IPS-NIHi7 (cell line): ENCODE measurements around the gene ABCG1.
A peak's percentile ranks its signal among the peaks of the same experiment; 100 is the strongest.

Experiments used
- DNase-seq: peaks from one replicate; pipeline ENCODE4 v3.0.0; 2012; ENCODE audit warnings: mixed read lengths; ENCODE audit errors: extremely low spot score

The ABCG1 gene

DNA sequence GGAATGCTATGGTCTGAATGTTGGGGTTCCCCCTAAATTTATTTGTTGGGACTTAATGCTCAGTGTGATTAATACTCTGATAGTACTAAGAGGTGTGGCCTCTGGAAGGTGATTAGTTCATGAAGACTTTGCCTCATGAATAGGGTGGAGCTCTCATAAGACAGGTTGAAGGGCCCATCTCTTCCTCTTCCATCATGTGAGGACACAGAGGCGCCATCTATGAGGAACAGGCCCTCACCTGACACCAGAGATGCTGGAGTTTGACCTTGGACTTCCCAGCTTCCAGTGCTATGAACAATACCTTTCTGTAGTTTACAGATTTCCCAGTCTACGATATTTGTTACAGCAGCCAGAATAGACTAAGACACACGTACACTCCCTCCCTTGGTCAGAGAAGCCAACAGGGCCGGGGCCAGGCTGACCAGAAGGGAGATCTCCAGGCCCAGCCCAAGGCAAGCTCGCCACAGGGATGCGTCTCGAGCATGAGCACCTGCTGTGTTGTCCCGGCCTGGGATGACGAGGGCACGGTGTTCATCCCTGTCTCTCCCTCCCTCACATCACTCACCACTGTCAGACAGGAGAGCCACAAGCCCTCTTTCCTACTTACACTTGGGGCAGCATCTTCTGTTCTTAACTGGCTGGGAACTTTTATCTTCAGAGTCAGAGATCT, 4.7 kb upstream of the ABCG1 start:
- no peak for DNase-seq

DNA sequence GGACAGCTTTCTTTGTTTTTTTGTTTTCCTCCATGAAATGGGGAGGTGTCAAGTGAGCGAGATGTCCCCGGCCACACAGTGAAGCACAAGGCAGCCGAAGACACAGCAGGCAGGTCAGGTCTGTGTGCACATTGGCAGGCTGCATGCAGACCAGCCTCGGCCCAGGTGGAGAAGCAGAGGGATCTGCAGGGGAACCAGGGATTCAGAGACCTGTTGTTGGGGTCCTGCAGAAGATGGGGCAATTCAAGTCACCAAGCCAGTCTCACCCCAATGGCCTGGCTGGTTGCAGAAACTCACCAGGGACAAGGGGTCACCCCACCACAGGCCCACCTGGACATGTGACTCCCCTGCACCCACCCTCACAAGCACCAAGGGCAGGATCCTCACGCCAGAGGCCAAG, 4.0 kb upstream of the ABCG1 start:
- no peak for DNase-seq

- no peak for DNase-seq
Measured at GRCh38 chr21:42215942-42216725, 2.8 kb upstream of the ABCG1 start.

GRCh38 chr21:42216726-42217572, 2.0 kb upstream of the ABCG1 start:
- DNase-seq, result no peak

DNA sequence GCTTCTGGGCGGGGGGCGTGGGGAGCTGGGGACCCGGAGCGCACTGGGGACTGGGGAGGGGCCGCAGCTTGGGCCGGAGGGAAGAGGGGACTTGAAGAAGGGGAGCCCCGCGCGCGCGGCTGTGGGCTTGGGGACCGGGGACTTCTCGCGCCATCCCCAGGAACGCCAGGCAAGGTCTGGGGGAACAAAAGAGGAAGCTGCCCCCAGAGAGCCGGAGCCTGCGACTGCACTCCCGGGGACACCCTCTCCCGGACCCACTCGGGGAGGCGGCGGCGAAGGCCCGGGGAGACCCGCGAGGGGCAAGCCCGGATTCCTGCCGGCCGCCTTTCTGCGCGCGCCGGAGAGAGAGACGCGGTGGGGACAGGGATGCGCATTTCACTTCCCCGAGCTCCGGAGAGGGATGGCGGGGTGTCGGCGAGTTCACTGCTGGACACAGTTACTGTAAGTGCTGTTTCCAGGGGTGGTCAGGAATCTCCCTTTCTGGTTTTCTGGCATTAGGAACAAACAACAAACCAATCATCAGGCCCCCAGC, 732 bp downstream of the ABCG1 start:
- DNase-seq, result peak; percentile 29

- peak; percentile 64 for DNase-seq
Measured at GRCh38 chr21:42220138-42220701, 1.3 kb downstream of the ABCG1 start.

DNA sequence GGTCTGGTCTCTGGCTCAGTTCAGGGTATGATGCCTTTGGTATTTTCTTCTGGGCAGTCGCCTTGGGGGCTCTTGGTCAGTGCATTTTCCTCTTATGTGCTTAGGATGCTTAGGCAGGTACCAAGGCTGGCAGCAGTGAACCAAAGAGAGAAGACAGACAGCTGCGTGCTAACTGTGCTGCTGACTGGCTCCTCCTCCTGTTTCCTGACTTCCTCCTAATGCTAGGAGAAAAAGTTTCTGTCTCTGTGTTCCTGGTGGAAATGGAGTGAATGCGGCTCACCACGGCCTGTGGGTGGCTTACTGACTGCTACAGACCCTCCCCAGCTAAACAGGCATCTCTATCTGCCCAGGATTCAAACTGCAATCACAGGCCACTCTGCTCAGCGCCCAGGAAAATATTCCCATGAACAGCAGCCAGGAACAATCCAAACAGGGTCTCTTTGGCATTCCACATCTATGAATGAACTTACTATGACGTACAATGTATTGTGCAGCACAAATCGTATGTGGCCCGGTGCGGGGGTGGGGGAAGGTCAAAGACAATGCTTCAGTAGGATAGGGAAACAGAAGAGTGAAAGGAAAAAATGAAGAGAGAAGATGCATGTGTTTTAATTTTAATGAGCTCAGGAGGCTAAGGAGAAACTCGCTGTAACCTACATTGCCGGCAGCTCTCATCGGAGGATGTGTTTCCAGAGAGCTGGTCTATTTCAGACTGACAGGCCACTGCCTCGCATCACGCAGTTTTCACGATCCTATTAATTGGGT, 2.8 kb downstream of the ABCG1 start:
- DNase-seq, result no peak

DNA sequence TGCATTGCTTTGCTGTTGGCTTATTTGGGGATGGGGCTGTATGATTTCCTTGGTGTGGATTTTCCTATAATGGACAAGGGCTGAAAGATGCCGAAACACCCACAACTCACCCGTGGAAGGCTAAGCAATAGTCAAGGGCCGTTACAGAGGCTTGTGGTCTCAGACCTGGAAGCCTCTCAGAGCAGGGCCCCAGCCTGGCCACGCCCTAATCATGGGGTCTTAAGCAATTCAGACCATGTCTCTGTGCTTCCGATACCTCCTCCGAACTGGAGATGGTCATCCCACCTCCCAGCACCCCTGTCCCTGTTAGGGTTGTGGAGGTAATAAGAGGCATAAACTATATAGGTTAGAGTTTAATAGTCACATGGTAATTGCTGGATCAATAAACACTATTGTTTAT, 3.4 kb downstream of the ABCG1 start:
- no peak for DNase-seq

GRCh38 chr21:42222821-42223390, 4.0 kb downstream of the ABCG1 start:
- no peak for DNase-seq

- DNase-seq, result no peak
Measured at GRCh38 chr21:42223826-42224575, 5.1 kb downstream of the ABCG1 start.

DNA sequence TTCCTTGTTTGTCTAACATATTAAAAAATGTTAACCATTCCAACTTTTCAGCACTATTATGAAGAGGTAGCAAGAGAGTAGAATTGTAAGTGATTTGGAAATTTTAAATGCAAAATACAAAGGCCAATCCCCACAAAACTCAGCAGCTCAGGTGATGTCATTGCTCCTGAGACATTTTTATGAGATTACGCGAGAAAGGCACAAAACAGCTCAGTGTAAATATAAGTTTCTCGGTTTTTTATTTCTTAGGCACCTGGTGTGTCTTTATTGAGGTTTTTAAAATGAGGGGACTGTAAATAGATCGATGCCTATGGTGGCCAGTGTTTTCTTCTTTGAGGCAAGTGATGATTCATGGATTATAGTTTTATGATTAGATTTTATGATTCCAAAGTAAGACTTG, 6.1 kb downstream of the ABCG1 start:
- no peak for DNase-seq

DNA sequence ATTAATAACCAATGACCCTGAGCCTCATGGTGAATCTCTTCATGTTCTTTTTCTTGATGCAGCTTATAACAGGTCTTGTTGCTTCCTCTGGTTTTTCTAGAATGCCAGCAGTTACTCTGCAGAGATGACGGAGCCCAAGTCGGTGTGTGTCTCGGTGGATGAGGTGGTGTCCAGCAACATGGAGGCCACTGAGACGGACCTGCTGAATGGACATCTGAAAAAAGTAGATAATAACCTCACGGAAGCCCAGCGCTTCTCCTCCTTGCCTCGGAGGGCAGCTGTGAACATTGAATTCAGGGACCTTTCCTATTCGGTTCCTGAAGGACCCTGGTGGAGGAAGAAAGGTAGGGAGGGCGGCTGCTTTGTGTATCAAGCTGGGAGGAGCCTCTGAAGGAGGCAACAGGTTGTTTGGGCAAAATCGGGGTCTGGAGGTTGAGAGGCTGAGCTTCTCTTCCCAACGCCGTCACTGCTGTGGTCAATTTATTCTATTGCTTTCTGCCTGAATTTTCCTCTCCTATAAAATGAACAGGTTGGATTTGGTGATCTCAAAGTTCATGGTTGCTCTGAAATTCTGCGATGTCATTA, 6.7 kb downstream of the ABCG1 start:
- no peak for DNase-seq

DNA sequence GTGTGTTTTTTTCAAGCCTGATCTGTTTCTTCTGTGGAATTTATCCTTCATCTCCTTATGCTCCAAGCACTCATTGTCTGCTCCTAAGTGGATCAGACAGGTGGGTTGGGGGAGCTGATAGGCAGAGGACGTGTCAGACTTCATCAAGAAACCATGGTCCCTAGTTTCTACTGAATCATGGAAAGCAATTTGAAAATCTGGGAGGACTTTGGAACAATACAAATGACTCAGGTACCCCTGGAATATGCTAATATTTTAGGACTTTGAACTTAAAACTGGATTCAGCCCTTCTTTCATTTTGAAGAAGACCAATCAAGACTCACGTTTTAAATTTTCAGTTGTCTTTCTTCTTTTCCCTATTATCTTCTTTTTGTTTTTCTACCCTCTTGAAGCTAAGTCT, 7.7 kb downstream of the ABCG1 start:
- no peak for DNase-seq

DNA sequence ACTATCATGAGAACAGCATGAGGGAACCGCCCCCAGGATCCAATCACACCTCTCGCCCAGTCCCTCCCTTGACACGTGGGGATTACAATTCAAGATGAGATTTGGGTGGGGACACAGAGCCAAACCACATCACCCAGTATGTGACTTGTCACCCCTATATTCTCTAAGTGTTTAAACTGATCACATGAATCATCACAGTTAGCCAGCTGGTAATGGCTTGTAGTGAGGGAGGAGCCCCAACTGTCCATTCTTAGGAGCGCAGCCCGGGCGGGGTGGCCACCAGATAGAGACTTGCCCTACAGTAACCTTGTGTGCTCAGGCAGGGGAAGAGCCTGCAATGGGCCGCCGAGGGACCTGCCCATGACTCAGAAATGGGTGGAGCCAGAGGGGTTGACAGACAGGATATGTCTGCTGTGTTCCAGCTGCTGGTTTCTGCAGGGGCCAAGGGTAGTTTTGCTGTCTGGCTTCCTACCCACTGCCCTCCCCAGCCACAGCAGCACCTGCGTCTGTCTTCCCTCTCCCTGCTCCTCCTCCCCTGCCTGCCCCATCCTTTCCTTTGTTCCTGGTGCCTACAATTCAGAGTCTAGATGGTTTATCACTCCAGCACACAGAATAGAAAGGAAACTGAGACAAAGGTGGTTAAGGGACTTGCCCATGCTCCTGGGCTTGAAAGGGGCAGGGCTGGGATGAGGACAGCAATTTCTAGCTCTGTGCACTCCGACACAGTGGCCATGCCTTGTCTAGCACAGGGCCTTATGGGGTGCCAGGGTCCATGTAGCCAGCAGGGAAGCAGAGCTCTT, 9.2 kb downstream of the ABCG1 start:
- DNase-seq, result peak; percentile 64

DNA sequence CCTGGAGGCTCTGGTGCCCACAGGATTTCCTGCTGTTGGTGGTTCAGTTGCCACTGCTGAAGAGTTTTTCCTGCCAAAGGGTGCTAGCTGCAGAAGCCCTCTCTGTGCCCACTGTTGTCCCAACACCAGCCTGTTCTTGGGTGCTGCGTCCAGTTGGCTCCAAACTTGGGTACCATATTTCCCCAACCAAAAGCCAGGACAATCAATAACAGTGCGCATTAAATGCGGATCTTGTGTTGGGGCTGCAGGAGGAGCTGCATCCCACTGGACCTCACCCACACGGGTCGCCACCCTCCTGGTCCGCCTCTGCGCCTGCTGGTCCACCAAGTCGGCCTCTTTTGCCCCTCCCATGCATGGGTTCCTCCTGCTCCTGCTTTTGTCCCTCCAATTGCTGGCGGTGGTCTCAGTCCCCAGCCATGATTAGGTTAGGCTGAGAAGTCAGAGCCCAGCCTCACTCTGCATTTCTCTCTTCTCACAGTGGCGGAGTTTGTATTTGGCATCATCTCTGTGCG, 9.8 kb downstream of the ABCG1 start:
- DNase-seq, result no peak

GRCh38 chr21:42229676-42230075, 10.7 kb downstream of the ABCG1 start:
- no peak for DNase-seq

- DNase-seq, result no peak
Measured at GRCh38 chr21:42230178-42230577, 11.2 kb downstream of the ABCG1 start.

- no peak for DNase-seq
Measured at GRCh38 chr21:42230636-42231035, 11.7 kb downstream of the ABCG1 start.

DNA sequence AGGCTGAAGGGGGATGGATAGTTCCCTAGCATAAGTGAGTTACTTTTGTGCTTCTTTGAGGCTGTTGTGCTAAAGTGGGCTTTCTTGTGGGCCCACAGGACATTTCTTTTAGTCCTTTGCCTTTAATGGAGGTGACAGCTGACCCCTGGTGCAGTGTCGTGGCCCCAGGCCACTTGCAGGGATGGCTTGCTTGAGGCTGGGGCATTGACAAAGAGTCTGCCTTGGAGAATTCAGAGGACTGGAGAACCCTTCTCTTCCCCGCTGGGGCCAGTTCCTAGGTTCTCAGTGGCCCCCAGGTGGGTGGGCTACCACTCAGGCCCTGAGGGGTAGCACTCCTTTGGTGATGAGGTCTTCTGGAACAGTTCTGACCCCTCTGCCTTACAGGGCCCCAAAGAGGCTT, 12.8 kb downstream of the ABCG1 start:
- DNase-seq, result no peak
